G401.6 (cell line): ENCODE data around the gene FAM216B.

Experiments used
- FAIRE-seq: peaks from 2 replicates; lab custom pipeline; 2012; peaks lifted over from hg19 to GRCh38; lab: Jason Lieb, UNC

Gene FAM216B

GRCh38 chr13:42836930-42837690 lies 55.7 kb downstream of the FAM216B start:
- FAIRE-seq = no peak
